Stimulated activated CD4-positive, alpha-beta T cell treated with anti-CD3 and anti-CD28 coated beads, Interleukin-2, amount 100 ng/mL, for 4 hours (primary cell): Measurements from ENCODE around the gene GAS7.
"Not testable (repeated sequence)": the region's sequence is repeated elsewhere in the genome, so short reads cannot be mapped to it uniquely, and the experiment has no call there.

Experiments
- DNase-seq: peaks from one replicate; pipeline ENCODE4 v3.0.0-alpha.2; 2020; ENCODE audit warnings: low read depth

Gene GAS7

DNA sequence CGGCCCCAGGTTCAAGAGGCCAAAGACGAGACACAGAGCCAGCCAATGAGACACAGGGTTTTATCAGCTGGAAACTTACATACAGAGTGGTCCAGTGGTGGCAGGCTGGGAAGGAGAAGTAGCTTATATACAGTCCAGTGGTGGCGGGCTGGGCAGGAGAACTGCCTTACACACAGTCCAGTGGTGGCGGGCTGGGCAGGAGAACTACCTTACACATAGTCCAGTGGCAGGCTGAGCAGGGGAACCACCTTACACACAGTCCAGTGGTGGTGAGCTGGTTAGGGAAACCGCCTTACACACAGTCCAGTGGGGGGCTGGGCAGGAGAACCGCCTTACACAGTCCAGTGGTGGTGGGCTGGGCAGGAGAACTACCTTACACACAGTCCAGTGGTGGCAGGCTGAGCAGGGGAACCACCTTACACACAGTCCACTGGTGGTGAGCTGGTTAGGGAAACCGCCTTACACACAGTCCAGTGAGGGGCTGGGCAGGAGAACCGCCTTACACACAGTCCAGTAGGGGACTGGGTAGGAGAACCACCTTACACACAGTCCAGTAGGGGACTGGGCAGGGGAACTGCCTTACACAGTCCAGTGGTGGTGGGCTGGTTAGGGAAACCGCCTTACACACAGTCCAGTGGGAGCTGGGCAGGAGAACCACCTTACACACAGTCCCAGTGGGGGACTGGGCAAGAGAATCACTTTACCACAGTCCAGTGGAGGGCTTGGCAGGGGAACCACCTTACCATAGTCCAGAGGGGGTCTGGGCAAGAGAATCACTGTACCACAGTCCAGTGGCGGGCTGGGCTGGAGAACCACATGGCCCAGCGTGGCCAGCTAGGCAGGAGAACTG is 90.9 kb downstream of the GAS7 start:
- no peak for DNase-seq

DNA sequence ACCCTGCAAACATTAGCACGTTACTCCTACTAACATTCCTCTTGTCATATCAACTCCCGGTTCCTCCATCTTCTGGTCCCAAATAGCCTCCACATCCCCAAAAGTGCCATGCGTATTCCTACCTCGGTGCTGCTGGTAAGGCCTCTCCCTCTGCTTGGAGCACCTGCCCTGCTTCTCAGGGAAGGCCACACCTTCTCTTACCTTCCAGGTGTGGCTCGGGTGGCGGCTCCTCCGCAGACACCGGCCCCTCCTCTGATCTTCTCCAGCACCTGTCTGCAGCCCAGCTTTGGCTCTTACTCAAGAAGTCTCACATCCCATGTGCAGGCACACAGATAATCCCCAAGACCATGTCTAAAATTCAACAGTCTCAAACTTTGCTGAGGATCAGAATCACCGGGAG is 92.3 kb downstream of the GAS7 start:
- DNase-seq = no peak

DNA sequence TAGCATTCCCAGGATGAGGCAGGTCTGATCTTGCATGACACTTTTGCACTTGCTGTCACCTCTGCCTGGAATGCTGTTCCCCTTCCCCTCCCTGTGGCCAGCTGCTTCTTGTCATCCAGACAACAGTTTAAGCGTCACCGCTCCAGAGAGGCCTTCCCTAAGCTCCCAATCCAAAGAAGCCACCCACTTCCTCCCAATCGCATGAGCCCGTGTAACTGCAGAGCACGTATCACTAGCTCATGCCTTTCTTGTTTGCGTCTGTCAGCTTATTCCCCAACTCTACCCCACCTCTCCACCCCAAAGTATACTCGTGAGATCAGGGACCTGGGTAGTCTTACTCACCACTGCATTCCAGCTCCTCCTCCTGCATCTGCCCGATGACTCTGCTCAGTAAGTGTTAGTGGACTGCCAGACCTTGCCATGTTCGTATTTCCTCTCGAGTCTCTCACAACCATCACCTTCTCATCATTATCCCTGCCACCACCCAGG is 92.8 kb downstream of the GAS7 start:
- no peak for DNase-seq

DNA sequence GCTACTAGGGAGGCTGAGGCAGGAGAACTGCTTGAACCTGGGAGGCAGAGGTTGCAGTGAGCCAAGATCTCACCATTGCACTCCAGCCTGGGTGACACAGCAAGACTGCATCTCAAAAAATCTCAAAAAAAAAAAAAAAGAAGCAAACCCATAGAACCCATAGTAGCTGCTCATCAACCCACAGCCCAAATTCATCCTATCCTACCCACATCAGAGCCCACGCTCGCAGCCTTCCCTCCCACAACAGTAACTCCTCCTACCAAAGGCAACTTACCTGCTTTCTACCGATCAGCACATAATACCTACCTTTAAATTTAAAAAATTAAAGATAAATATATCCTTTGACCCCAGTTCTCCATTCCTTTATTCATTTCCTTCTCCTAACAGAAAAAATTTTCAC is 94.7 kb downstream of the GAS7 start:
- no peak for DNase-seq

DNA sequence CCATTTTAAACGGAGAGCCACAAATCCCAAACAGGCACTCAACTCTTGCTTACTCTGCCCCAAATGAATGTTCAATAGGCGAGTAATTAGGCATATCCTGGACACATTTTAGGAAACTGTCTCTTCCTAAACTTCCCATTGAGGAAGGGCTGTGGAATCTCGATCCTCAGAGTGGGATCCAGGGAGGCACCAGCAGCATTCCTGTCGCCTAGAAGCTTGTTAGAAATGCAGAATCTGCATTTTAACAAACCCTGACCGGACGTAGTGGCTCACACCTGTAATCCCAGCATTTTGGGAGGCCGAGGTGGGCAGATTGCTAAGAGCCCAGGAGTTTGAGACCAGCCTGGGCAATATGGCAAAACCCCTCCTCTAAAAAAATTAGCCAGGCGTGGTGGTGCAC is 95.6 kb downstream of the GAS7 start:
- DNase-seq = no peak

DNA sequence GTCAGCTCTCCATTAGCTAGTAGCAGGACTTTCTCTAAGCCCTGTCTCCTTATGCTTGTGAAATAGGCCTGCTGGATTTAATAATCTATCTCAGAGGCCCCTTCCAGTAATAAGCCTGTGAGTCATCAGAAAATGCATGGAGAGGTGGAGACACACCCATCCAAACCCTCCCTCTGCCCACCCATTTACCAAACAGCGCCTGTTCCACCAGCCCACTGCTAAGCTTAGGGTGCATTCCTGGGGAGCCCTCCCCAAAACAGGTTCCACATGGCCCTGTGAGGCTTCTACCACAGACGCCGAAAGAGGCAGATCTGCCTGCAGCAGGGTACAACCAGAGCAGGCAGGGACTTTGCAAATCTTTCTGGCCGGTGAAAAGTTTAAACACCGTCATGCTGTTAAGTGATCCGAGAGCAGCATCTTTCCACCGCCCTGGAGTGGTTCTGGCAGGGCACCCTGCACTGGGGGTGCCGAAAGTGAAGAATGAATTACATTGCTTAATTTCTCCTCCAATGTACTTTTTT is 99.3 kb downstream of the GAS7 start:
- DNase-seq = no peak

DNA sequence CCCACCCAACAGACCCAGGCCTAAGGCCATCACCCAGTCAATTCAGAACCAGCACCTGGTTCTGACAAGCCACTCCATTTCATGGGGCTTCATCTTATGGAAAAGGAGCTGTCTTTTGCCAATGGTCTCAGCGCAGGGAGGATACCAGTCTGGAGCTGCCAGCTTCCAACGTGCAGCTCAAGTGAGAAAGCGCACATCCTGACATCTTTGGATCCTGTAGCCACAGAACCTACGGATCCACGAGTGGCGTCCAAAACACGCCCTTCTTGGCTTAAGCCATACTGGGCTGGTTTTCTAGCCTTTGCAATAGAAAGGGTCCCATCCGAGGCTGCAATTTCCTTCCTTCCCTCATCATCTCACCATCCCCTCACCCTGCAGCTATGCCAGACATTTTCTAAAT is 101.8 kb downstream of the GAS7 start:
- no peak for DNase-seq

DNA sequence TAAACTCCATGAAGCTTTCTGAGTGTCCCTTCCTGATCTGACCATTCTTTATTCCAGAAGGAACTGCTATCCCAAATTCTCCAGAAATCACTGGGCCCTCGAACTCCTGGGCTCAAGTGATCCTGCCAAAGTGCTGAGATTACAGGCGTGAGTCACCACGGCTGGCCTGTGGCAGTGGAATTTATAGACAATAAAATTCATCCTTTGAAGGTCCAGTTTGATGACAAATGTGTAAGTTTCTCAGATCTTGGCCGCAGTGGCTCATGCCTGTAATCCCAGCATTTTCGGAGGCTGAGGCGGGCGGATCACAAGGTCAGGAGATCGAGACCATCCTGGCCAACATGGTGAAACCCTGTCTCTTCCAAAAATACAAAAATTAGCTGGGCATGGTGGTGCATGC is 103.1 kb downstream of the GAS7 start:
- not testable (repeated sequence) for DNase-seq

DNA sequence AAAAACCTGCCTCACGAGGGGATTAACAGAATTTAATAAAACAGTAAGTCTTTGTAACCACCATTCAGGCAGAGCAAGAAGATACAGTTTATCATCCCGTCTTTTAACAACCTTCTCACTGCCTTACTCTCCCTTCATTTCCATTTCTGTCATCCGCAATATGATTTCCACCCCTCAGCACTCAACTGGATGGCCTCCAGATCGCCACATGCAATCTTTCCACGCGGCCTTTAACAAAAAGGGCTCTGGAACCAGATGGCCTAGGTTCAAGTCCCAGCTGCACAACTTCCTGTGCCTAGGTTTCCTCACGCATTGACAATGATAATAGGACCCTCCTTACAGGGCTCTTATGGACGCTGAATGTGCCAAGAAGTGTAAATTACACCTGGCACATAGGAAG is 103.6 kb downstream of the GAS7 start:
- no peak for DNase-seq

DNA sequence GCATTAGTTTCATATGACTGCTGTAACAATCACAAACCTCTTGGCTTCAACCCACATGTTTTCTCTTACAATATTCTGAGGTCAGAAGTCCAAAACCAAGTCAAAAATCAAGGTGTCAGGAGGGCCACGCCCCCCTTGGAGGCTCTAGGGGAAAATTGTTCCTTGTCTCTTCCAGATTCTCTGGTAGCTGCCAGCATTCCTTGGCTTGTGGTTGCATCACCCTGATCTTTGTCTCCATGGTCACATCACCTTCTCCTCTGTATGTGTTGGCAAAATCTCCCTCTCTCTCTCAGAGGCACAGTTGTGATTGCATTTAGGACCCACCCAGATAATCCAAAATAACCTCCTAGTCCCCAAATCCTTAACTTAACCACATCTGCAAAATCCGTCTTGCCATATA is 105.8 kb downstream of the GAS7 start:
- DNase-seq = no peak

DNA sequence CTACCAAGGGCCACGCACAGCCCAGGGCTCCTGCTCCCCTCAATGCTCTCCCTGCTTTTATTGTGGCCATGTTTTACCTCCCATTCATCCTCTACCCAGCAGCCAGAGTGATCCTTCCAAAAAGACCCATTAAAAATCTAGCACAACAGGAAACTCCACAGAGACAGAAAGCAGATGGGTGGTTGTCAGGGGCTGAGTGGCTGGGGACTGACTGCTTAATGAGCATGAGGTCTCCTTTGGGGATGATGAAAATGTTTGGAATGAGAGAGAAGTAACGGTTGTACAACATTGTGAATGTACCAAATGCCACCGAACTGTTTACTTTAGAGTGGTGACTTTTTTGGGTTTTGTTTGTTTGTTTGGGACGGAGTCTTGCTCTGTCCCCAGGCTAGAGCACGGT is 107.4 kb downstream of the GAS7 start:
- DNase-seq = no peak

DNA sequence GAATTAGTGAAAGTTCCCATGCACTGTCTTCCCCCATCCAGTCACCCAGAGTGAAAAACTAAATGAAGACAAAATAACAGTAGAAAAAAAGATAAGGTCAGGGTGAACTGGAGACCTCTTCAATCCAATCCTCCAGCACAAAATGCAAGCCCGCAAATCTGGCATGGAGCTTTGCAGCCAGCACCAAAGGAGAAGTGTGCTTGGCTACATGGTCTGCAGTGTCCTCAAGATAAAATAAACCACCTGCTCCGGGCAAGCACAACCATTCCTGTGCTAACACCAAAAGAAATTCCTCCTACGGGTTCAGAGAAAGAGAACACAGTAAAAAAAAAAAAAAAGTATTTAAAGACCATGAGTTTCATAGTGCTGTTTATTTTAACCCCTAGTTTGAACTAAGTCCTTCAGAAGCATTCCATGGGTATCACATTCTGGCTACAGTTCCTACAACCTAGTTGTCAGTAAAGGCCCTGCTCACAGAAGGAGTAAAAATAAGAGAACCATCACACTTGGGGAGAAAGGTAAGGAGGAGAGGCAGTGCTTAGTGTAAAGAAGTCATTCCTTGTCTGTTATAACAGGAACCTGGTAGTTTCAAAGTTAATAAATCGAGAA is 109.1 kb downstream of the GAS7 start:
- DNase-seq = no peak

DNA sequence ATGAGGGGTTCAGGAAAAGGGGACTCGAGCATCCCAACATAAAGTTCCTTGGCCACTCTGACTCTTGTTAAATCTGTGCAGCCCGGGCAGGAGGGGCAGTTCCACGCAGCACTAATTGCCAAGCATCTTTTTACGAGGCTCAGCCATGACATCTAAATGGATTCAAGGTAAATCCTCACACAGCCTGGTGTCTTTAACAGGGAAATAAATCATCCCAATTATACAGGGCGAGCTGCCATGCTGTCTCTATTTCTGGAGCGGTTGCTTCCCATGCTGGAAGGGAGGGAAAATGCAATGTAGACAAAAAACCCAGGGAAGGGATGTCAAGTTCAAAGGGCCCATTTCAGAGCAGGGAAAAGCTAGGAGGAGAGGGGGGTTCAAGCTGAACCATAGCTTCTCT is 110.0 kb downstream of the GAS7 start:
- DNase-seq = no peak

DNA sequence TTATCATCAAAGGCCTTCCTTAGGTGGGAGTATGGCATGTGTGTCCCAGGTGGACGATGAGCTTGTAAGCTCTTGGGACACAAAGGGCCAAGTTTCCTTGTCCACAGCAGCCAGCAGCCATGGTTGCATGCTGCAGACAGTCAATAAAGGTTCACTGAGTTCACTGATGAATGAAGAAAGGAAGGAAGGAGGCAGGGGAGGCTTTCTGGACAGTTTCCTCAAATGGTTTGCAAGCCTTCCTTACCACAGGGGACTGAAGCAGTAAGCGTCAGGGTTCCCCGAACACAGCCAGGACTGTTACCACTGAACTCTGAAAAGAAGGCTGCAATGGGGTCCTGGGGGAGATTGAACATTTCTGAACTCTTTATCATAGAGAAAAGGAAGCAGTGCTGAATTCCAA is 111.1 kb downstream of the GAS7 start:
- DNase-seq = no peak

DNA sequence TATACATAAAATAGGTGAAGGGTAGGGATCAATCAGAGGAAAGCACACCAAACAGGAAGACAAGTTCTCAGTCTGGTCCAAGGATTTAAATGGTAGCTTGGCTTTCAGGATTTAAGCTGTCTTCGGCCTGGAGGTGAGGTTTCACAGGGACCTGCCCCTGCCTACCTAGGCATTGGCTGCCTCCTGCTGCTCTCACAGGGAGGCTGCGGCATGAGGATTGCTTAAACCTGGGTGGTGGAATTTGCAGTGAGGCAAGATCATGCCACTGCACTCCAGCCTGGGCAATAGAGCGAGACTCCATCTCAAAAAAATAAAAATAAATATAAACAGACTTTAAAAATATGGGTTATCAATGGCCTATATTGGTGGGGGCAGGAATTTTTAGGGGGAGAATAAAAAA is 114.5 kb downstream of the GAS7 start:
- DNase-seq = no peak

DNA sequence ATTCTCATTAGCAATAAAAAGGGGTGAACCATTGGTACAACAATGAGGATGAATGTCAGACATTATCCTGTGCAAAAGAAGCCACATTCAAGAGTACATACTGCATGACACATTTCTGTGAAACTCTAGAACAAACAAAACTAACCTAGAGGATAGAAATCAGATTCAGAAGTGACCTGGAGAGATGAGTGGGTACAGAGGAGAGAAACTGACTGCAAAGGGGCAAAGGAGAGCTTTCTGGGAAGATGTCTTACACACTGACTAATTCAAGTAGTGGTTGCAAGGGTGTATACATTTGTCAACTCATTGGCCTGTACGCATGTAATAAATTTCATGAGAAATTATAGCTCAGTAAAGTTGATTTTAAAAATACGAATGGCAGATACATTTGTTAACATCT is 115.6 kb downstream of the GAS7 start:
- DNase-seq = no peak

DNA sequence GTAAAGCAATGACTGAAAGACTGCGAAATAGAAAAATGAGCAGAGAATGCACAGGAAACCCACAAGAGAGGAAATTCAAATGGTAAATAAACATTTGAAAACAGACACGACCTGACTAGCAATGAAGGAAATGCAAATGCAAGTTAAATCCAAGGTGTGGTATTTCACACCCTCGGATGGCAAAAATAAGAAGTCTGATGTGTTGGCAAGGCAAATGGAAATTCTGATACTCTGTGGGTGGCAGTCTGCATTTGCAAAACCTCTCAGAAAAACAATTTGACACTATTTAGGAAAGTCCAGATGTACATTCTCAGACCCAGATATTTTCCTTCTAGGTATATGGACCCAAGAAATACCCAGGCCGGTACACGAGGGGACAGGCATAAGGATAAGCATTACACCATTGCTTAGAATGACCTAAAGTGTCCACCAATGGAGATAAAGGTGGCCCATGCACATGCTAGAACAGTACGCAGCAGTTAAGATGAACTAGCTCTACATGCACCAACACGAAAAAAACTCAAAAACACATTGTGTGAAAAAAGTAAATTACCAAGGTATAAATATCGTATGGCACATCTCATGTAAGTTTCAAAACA is 116.7 kb downstream of the GAS7 start:
- DNase-seq = no peak

DNA sequence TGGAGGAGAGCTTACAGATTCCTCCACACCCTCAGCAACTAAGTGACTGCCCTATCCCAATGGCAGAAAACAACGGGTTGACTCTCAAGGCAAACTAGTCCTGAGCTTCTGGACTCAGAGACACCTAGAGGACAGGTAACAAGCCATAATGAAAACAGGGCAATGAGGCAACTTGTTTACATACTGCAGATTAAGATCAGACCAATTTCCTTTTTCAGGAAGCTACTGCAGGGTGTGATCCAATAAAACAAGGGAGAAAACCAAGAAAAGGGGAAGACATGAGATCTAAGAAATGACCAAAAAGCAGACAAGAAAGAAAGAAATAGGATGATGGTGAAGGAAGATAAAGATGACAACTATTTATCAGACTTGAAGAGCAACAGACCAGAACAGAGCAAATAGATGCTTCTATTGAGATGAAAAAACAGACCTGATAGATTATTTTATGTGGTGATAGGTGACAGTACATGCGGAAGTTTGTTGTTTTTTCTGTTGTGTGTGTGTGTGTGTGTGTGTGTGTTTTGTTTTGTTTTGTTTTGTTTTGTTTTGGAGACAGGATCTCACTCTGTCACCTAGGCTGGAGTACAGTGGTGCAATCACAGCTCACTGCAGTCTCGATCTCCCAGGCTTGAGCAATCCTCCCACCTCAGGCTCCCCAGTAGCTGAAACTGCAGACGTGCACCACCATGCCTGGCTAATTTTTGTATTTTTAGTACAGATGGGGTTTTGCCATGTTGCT is 120.7 kb downstream of the GAS7 start:
- no peak for DNase-seq

DNA sequence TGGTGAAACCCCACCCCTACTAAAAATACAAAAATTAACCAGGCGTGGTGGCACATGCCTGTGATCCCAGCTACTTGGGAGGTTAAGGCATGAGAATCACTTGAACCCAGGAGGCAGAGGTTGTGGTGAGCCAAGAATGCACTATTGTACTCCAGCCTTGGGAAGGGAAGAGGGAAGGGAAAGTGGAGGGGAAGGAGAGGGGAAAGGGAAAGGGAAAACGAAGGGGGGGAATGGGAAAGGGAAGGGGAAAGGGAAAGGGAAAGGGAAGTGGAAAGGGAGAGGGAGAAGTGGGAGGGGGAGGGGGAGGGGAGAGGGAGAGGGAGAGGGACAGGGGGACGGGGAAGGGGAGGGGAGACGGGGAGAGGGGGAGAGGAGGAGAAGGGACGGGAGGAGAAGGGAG is 122.5 kb downstream of the GAS7 start:
- DNase-seq = no peak

DNA sequence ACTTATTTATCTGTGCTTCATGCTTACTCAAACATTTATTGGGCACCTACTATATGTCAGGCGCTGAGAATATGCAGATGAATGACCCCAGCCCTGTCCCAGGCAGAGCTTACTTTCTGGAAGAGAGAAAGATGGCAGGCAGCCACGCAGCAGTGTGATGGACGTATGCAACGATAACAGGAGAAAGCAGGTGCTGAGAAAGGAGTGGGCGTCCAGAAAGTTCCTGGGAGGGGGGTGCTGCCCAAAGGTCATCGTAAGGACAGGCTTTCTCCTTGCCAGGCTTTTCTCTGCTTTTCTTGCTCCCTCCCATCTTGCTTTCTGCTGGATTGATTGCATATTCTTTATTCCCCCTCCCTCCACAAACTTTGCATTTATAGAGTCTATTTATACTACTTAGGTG is 124.5 kb downstream of the GAS7 start:
- no peak for DNase-seq

DNA sequence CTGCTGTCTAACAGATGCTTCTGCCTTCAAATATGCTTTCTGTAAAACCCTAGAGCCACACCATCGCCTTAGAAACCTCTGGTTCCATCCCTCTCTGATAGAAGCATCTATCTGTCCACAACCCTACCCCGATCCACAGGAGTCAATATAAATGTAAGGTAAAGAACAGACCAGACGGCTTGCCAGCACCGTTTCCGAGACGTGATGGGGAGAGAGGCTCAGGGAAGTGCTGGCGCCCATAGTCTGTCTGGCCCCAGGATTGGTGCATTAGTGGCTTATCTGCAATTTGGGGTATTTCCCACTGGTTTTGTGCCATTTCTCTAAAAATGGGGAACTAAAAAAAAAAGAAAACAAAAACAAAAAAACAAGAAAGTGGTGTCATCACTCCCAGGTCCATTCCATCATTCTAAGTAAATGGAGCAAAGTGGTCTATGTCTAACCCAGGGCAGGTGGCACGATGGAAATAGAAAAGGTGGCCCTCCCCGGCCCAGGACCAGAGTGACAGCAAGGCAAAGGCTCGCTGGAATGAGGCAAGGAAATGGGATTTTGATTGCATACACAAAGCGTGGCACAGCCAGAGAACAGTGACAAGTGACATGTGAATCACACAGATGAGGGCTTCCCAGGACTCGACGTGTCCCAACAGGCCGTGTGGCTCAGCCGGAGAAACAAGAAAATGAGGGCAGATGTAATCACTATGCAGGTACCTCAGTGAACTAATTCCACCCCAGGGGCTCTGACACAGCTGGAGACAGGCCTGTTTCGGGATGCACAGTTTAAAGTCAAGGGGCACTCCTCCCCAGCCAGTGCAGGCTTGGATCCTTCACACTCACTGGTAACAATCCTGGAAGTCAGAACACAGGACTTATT is 125.6 kb downstream of the GAS7 start:
- DNase-seq = no peak
